Measurements from ENCODE around the gene PDE6B. TPM values are rescaled to one million over a fixed set of nuclear protein-coding genes. Genes with fewer than 3 reads are reported as not detected.

PDE6B gene
- total RNA-seq, 1 donor from 2014 or later: 12.5 TPM

DNA sequence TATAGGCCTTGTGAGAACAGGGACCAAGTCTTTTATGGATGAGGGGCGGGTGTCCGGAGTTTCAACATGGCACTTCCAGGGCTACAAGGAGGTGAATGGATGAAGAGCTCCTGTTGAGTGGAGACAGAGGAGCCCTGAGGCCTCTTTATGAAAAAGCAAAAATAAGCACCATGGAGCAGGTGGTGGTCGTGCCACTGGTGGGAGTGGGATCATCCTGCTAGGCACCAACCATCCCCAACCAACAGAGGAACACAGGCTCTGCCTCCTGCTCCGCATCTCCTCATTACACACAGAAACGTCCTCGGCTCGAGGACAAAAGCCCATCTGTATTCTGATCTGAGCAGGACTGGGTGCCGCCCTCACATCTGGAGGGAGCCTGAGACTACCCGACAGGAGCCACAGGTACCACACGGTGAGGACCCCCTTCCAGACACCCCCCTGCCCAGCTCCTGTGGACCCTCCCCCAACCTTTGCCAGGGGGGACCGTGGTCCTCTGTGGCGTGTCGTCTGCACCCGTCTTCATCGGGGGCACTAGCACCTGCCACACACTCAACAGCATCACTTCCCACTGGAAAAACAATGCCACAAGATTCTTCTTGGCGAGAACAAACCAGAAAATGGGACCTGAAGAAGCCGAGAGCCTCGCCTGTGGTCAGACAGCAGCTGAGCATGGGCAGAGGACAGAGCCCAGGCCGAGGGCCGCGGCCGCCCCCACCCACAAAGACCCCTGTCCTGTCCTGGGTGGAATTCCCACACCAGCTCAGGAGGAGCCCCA is 3.9 kb upstream of the PDE6B start:
- intact Hi-C loops (cut with micrococcal nuclease): no loop called here

GRCh38 chr4:622071-622995 is 3.0 kb upstream of the PDE6B start:
- intact Hi-C loops (cut with micrococcal nuclease): no loop called here

- intact Hi-C loops (cut with micrococcal nuclease): no loop called here
These were observed 2.1 kb upstream of the PDE6B start for GRCh38 chr4:622996-623913.

- intact Hi-C loops (cut with micrococcal nuclease): no loop called here
These were observed 1.3 kb upstream of the PDE6B start for GRCh38 chr4:623914-624566.

DNA sequence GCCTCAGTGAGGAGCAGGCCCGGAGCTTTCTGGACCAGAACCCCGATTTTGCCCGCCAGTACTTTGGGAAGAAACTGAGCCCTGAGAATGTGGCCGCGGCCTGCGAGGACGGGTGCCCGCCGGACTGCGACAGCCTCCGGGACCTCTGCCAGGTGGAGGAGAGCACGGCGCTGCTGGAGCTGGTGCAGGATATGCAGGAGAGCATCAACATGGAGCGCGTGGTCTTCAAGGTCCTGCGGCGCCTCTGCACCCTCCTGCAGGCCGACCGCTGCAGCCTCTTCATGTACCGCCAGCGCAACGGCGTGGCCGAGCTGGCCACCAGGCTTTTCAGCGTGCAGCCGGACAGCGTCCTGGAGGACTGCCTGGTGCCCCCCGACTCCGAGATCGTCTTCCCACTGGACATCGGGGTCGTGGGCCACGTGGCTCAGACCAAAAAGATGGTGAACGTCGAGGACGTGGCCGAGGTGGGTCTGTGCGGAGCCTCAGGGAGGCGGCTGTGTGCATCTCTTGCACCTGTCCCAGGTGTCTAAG is 323 bp downstream of the PDE6B start:
- intact Hi-C loops (cut with micrococcal nuclease): no loop called here

- intact Hi-C loops (cut with micrococcal nuclease): no loop called here
These were observed 1.1 kb downstream of the PDE6B start for GRCh38 chr4:626201-627091.

DNA sequence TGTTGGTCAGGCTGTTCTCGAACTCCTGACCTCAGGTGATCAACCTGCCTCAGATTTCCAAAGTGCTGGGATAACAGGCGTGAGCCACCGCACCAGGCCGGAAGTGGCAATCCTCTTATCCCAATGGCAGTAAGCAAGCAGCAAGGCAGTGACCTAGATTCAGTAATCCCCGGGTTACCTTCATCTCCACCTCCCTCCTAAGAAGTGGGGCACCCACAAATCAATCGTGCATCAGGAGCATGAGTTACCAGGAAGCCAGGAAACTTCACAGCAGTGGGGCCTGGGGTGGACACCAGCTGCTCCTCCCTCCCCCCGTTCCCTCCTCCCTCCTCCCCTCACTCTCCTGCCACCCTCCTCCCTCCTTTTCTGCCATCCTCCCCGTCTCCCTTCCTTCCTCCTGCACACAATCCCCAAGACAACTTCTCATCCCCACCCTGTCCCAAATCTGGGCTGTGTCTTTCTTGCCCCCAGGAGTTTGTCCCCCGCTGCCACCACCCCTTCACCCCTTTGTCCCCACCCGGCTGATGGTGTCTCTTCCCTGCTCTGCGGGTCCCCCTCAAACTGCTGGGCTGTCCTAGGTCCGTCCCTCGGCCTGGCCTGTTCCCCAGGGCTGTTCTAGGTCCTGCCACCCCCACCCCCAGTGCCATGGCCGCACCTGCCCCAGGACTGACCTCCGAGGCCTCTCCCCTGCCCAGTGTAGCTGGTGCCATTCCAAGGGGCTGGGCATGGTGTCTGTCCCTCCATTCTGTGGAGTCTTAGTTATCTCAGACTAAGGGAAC is 2.2 kb downstream of the PDE6B start:
- intact Hi-C loops (cut with micrococcal nuclease): no loop called here

- intact Hi-C loops (cut with micrococcal nuclease): no loop called here
These were observed 3.0 kb downstream of the PDE6B start for GRCh38 chr4:628311-628741.

GRCh38 chr4:628821-629635 is 3.7 kb downstream of the PDE6B start:
- intact Hi-C loops (cut with micrococcal nuclease): no loop called here

- intact Hi-C loops (cut with micrococcal nuclease): no loop called here
These were observed 4.2 kb downstream of the PDE6B start for GRCh38 chr4:629636-629914.

DNA sequence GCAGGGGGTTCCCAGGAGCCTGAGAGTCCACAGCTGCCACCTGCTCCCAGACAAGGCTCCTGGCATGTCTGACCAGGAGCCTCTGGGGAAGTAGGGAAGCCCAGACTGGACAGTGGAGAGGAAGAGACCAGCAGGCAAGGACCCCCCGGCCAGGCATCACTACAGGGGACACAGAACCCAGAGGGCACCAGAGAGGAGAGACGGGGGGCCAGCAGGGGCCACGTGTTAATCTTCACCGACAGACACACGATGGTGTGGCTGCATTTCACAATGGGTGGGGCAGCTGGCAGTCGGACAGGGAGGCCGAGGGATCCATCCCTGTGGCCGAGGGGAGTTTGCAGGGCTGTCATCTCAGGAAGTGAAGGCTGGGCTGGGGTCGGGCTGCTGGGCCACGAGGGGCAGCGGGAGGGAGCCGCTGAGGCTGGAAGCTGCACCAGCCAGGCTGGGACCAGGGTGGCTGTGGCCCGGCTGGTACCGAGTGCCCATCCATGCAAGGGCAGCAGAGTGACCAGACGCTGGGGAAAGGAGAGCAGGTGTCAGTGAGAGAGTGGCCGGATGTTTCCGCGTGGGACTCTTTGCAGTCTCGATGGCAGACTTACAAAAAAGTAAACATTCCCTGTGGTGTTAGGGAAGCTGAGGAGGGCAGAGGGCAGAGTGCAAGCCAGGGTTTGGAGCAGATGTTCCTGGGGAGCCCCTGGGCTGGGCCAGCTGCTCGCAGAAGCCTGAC is 4.7 kb downstream of the PDE6B start:
- intact Hi-C loops (cut with micrococcal nuclease): no loop called here

DNA sequence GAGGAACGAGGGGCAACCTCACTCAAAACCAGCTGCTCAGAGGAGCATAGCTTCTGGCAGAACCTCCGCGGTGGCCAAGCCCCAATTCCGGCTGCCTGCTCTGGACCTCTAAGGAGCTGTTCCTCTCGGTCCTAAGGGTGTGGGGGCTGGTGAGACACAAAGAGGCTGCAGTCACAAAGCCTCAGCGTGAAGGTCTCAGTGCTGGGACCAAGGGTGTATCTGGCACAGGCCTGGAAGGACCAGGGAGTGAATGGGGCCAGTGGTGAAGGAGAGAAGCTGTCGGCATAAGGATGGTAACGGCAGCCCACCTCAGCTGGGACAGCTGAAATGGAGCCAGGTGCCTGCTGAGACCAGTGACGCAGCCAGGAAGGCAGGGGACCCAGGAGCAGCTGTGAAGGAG is 5.3 kb downstream of the PDE6B start:
- intact Hi-C loops (cut with micrococcal nuclease): no loop called here

DNA sequence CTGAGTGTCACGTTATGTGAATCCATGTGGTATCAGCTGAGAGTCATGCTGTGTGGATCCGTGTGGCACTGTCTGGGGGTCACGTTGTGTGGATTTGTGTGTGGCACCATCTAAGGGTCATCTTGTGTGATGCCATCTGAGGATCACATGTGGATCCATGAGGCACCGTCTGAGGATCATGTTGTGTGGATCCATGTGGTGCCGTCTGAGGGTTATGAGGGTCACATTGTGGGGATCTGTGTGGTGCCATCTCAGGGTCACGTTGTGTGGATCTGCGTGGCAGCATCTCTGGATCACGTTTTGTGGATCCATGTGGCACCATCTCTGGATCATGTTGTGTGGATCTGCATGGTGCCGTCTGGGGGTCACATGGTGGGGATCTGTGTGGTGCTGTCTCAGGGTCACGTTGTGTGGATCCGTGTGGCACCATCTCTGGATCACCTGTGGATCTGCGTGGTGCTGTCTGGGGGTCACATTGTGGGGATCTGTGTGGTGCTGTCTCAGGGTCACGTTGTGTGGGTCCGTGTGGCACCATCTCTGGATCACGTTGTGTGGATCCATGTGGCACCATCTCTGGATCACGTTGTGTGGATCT is 6.9 kb downstream of the PDE6B start:
- intact Hi-C loops (cut with micrococcal nuclease): no loop called here

DNA sequence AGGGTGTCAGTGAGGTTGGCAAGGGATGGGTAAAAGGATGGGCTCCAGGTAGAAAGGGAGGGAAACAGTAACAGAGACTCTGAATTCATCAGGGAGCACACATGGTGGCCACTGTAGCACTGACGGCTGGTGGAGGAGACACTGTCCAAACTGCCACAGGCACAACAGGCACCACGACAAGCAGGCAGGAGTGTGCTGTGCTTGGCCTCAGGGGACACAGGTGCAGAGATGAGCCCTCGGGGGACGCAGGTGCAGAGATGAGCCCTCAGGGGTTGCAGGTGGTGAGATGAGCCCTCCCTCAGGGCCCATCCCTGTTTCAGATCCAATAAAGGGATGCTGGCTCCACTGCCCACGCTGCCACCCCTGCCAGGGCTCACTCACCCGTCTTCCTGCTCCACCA is 7.6 kb downstream of the PDE6B start:
- intact Hi-C loops (cut with micrococcal nuclease): no loop called here

- intact Hi-C loops (cut with micrococcal nuclease): no loop called here
These were observed 8.0 kb downstream of the PDE6B start for GRCh38 chr4:633406-633805.

GRCh38 chr4:633976-634598 is 8.7 kb downstream of the PDE6B start:
- intact Hi-C loops (cut with micrococcal nuclease): no loop called here

DNA sequence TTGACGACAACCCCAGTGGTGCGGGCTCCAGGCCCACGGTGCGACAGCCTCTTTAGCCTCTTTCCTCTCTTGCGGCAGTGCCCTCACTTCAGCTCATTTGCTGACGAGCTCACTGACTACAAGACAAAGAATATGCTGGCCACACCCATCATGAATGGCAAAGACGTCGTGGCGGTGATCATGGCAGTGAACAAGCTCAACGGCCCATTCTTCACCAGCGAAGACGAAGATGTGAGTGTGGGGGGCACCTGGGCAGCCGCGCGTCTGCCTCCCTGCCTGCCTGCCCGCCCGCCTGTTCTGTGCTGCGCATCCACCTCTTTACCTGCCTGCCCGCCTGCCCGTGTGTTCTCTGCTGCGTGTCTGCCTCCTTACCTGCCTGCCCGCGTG is 9.2 kb downstream of the PDE6B start:
- intact Hi-C loops (cut with micrococcal nuclease): no loop called here
